G401 (cell line): ENCODE results near the gene FCER1A. TPM values are rescaled to one million over a fixed set of nuclear protein-coding genes. Genes with fewer than 3 reads are reported as not detected.
"Not testable (repeated sequence)": the region's sequence is repeated elsewhere in the genome, so short reads cannot be mapped to it uniquely, and the experiment has no call there.

Experiments used
- DNase-seq: peaks from one replicate; pipeline ENCODE4 v3.0.0-alpha.2; 2015; ENCODE audit warnings: low spot score
- in situ Hi-C: cut with HindIII; loops from 2 replicates; pipeline ENCODE4 v1.10.0; 2016; ENCODE audit warnings: low sequenced_read_pairs, mixed read lengths
- total RNA-seq: library from RNA; depleted of rRNA; stranded (reverse); fragments of >200 nt; shearing (Covaris generic); gene quantifications from 2 replicates; pipeline ENCODE4 v1.2.3, GENCODE V29; 2014; rRNA removed

The FCER1A gene
- total RNA-seq, 1 experiment from 2014 or later: not detected

GRCh38 chr1:159341736-159342135, 39.6 kb downstream of the FCER1A start:
- no peak for DNase-seq
- in situ Hi-C loops: no loop called here

- in situ Hi-C loops: no loop called here
- no peak for DNase-seq
Observed at GRCh38 chr1:159342761-159343425, 40.8 kb downstream of the FCER1A start.

- in situ Hi-C loops, DNase-seq: not testable (repeated sequence)
Observed at GRCh38 chr1:159349374-159349773, 47.2 kb downstream of the FCER1A start.

- in situ Hi-C loops: no loop called here
- DNase-seq: no peak
Observed at GRCh38 chr1:159352436-159352835, 50.3 kb downstream of the FCER1A start.

Other genes with a start within 250 kb of the FCER1A start
- gene AIM2, start 225.6 kb upstream of the FCER1A start, total RNA-seq: not detected in 2 replicates
- not detected in 2 replicates for gene CADM3, start 130.7 kb upstream of the FCER1A start, total RNA-seq
- gene ACKR1, start 97.5 kb upstream of the FCER1A start, total RNA-seq: not detected in 2 replicates
- not detected in 2 replicates for gene OR10J4, start 129.9 kb downstream of the FCER1A start, total RNA-seq
- gene OR10J1, start 137.4 kb downstream of the FCER1A start, total RNA-seq: not detected in 2 replicates
- not detected in 2 replicates for gene OR10J5, start 233.7 kb downstream of the FCER1A start, total RNA-seq